H9 (cell line): Measurements from ENCODE around the gene LETM1. TPM values are rescaled to one million over a fixed set of nuclear protein-coding genes. Genes with fewer than 3 reads are reported as not detected.

Experiments
- DNase-seq: peaks from one replicate; pipeline ENCODE4 v3.0.0-alpha.2; 2017
- H2AFZ ChIP-seq: one replicate; pipeline ENCODE4 v1.6.1; 2013; ENCODE audit warnings: mild to moderate bottlenecking, low read length, control low read depth, moderate library complexity
- H2AK5ac ChIP-seq: 2 replicates; pipeline ENCODE4 v1.6.1; 2013; ENCODE audit warnings: low read length, control low read depth, mixed read lengths; ENCODE audit not compliant: insufficient read length
- H2BK120ac ChIP-seq: one replicate; pipeline ENCODE4 v1.6.1; 2013; ENCODE audit warnings: low read depth, mild to moderate bottlenecking, low read length, control low read depth, inconsistent platforms; ENCODE audit not compliant: poor library complexity, severe bottlenecking
- H2BK12ac ChIP-seq: 2 replicates; pipeline ENCODE4 v1.6.1; 2013; ENCODE audit warnings: low read length, control low read depth, mixed read lengths, low read depth; ENCODE audit not compliant: insufficient read length
- H2BK15ac ChIP-seq: 2 replicates; pipeline ENCODE4 v1.6.1; 2013; ENCODE audit warnings: low read depth, low read length, control low read depth
- H2BK20ac ChIP-seq: one replicate; pipeline ENCODE4 v1.6.1; 2013; ENCODE audit warnings: low read depth, mild to moderate bottlenecking, low read length, control low read depth, inconsistent platforms; ENCODE audit not compliant: poor library complexity, severe bottlenecking
- H2BK5ac ChIP-seq: 2 replicates; pipeline ENCODE4 v1.6.1; 2013; ENCODE audit warnings: low read length, control low read depth, mixed read lengths; ENCODE audit not compliant: insufficient read length
- H3K14ac ChIP-seq: 2 replicates; pipeline ENCODE4 v1.6.1; 2013; ENCODE audit warnings: low read length, control low read depth; ENCODE audit not compliant: insufficient read depth
- H3K18ac ChIP-seq: 2 replicates; pipeline ENCODE4 v1.6.1; 2013; ENCODE audit warnings: low read depth, mild to moderate bottlenecking, mixed read lengths, low read length, control low read depth; ENCODE audit not compliant: insufficient read length
- H3K23ac ChIP-seq: 2 replicates; pipeline ENCODE4 v1.6.1; 2013; ENCODE audit warnings: low read length, control low read depth, mixed read lengths, low read depth; ENCODE audit not compliant: insufficient read length
- H3K23me2 ChIP-seq: 2 replicates; pipeline ENCODE4 v1.6.1; 2013; ENCODE audit warnings: low read depth, mild to moderate bottlenecking, mixed read lengths, low read length, control low read depth; ENCODE audit not compliant: insufficient read length, poor library complexity, severe bottlenecking
- H3K27ac ChIP-seq: 2 replicates; pipeline ENCODE4 v1.5.1; 2013; ENCODE audit warnings: low read length, control low read depth, mixed read lengths, low read depth; ENCODE audit not compliant: insufficient read length
- H3K27me3 ChIP-seq: 2 replicates; pipeline ENCODE4 v1.6.1; 2013; ENCODE audit warnings: low read length, control low read depth, inconsistent platforms; ENCODE audit not compliant: insufficient read depth
- H3K4ac ChIP-seq: 2 replicates; pipeline ENCODE4 v1.6.1; 2013; ENCODE audit warnings: low read depth, mild to moderate bottlenecking, control low read depth, inconsistent platforms, low read length, moderate library complexity
- H3K4me1 ChIP-seq: 2 replicates; pipeline ENCODE4 v1.6.1; 2013; ENCODE audit warnings: low read length, control low read depth, inconsistent platforms; ENCODE audit not compliant: insufficient read depth
- H3K4me2 ChIP-seq: 2 replicates; pipeline ENCODE4 v1.6.1; 2013; ENCODE audit warnings: low read length, control low read depth, mixed read lengths; ENCODE audit not compliant: insufficient read length, insufficient read depth
- H3K56ac ChIP-seq: 2 replicates; pipeline ENCODE4 v1.6.1; 2013; ENCODE audit warnings: low read depth, mild to moderate bottlenecking, mixed read lengths, low read length, control low read depth; ENCODE audit not compliant: insufficient read length
- H3K79me1 ChIP-seq: 2 replicates; pipeline ENCODE4 v1.6.1; 2013; ENCODE audit warnings: low read depth, mild to moderate bottlenecking, moderate library complexity, low read length, control low read depth, inconsistent platforms; ENCODE audit not compliant: insufficient read depth, poor library complexity, severe bottlenecking
- H3K79me2 ChIP-seq: 2 replicates; pipeline ENCODE4 v1.6.1; 2013; ENCODE audit warnings: low read length, control low read depth, inconsistent platforms; ENCODE audit not compliant: insufficient read depth
- H3K9ac ChIP-seq: 2 replicates; pipeline ENCODE4 v1.6.1; 2013; ENCODE audit warnings: low read length, control low read depth, mixed read lengths; ENCODE audit not compliant: insufficient read length; ENCODE audit errors: extremely low read depth
- H3K9me3 ChIP-seq: one replicate; pipeline ENCODE4 v1.6.1; 2013; ENCODE audit warnings: low read depth, low read length, inconsistent platforms; ENCODE audit not compliant: control insufficient read depth
- H3T11ph ChIP-seq: one replicate; pipeline ENCODE4 v1.6.1; 2013; ENCODE audit warnings: mild to moderate bottlenecking, low read length, control low read depth, inconsistent platforms
- H4K20me1 ChIP-seq: one replicate; pipeline ENCODE4 v1.6.1; 2013; ENCODE audit not compliant: control insufficient read depth, insufficient read length, insufficient read depth
- H4K5ac ChIP-seq: 2 replicates; pipeline ENCODE4 v1.6.1; 2013; ENCODE audit warnings: low read depth, mild to moderate bottlenecking, mixed read lengths, low read length, control low read depth; ENCODE audit not compliant: insufficient read length
- H4K8ac ChIP-seq: replicated peaks from 2 replicates; pipeline ENCODE4 v1.6.1; 2013; ENCODE audit warnings: low read length, control low read depth, mixed read lengths, low read depth; ENCODE audit not compliant: insufficient read length
- H4K91ac ChIP-seq: 2 replicates; pipeline ENCODE4 v1.6.1; 2013; ENCODE audit warnings: low read depth, mild to moderate bottlenecking, moderate library complexity, mixed read lengths, low read length, control low read depth; ENCODE audit not compliant: insufficient read length
- H3K27ac Mint-ChIP-seq, 3 experiments: 2 replicates in 2 of 3; 3 replicates in 1 of 3; pipeline ENCODE4 v1.8.0; 2020 to 2021; ENCODE audit warnings: mixed read lengths in 3 of 3, mild to moderate bottlenecking in 1 of 3, moderate library complexity in 1 of 3
- H3K27me3 Mint-ChIP-seq: 2 replicates; pipeline ENCODE4 v1.8.0; 2021; ENCODE audit warnings: low read depth, mild to moderate bottlenecking, moderate library complexity, mixed read lengths
- H3K36me3 Mint-ChIP-seq, 3 experiments: 2 replicates in 2 of 3; 3 replicates in 1 of 3; pipeline ENCODE4 v1.8.0; 2020 to 2021; ENCODE audit warnings: low read depth in 3 of 3, mixed read lengths in 3 of 3; ENCODE audit not compliant: insufficient read depth in 1 of 3
- H3K4me1 Mint-ChIP-seq, 2 experiments: 2 replicates each; pipeline ENCODE4 v1.8.0; 2020; ENCODE audit warnings: mixed read lengths in 2 of 2
- H3K4me3 Mint-ChIP-seq, 2 experiments: 2 replicates in 1 of 2; 3 replicates in 1 of 2; pipeline ENCODE4 v1.8.0; 2020 to 2021; ENCODE audit warnings: mild to moderate bottlenecking in 2 of 2, mixed read lengths in 2 of 2, moderate library complexity in 1 of 2
- H3K9me3 Mint-ChIP-seq, 2 experiments: 2 replicates in 1 of 2; 3 replicates in 1 of 2; pipeline ENCODE4 v1.8.0; 2020; ENCODE audit warnings: mild to moderate bottlenecking in 2 of 2, mixed read lengths in 2 of 2, moderate library complexity in 1 of 2
- CTCF ChIP-seq: fragments of 200-600 bp; sonication (generic); conservative IDR thresholded peaks from 3 replicates; pipeline ENCODE4 v1.8.0; 2021; ENCODE audit warnings: antibody characterized with exemption, mild to moderate bottlenecking
- WGBS: extraction: QIAGEN DNeasy Blood & Tissue Kit; methylation state at CpG from one replicate; pipeline ENCODE4 v1.1.7; 2013; ENCODE audit warnings: missing lambda C conversion rate, low lambda C conversion rate, mixed read lengths; ENCODE audit not compliant: insufficient read length; ENCODE audit errors: extremely low coverage; 5-methylcytosine and 5-hydroxymethylcytosine counted together
- total RNA-seq: library from RNA; stranded (reverse); gene quantifications from 2 replicates; pipeline ENCODE4 v1.2.1, GENCODE V29; 2021

The LETM1 gene
- total RNA-seq, 1 experiment from 2014 or later = 43.4 TPM

GRCh38 chr4:1794809-1795298 is 61.1 kb downstream of the LETM1 start:
- no peaks in the 10 kb centered on the region for H3K4me1 ChIP-seq
- Mint-ChIP-seq H3K4me3 (peak overlapping the region; percentile 58 to 65; a peak in 4 of 5 replicates), H3K27me3 (peaks cover 36% of the 10 kb centered on the region), H3K4me1 (peaks cover 9 to 22% of the 10 kb centered on the region in 2 experiments; a peak in 2 of 4 replicates), H3K27ac (no peak overlapping the region), H3K9me3 (no peaks in the 10 kb centered on the region), H3K36me3 (peaks cover 1 to 17% (median 11%) of the 10 kb centered on the region in 3 experiments; a peak in 5 of 7 replicates)
- H3K79me1 ChIP-seq = no peaks in the 10 kb centered on the region
- no peak overlapping the region for H3K4ac ChIP-seq
- no peak overlapping the region for H2AFZ ChIP-seq
- no peak overlapping the region for H2BK15ac ChIP-seq
- no peaks in the 10 kb centered on the region for H3K9me3 ChIP-seq
- no peak overlapping the region for H3K9ac ChIP-seq
- H3K27me3 ChIP-seq = peaks cover 2% of the 10 kb centered on the region; the same call in 1 of the 2 replicates
- H3K14ac ChIP-seq = no peak overlapping the region
- no peaks in the 10 kb centered on the region for H3K79me2 ChIP-seq
- H3K23me2 ChIP-seq = peaks cover 7% of the 10 kb centered on the region
- no peak overlapping the region for H2BK120ac ChIP-seq
- no peak overlapping the region for H2BK5ac ChIP-seq
- no peak overlapping the region for H3K4me2 ChIP-seq
- H3K27ac ChIP-seq = no peak overlapping the region
- no peak overlapping the region for H4K5ac ChIP-seq
- H2BK12ac ChIP-seq = no peak overlapping the region
- no peak for TF ChIP-seq CTCF
- no peaks in the 10 kb centered on the region for H4K20me1 ChIP-seq
- H3K18ac ChIP-seq = no peak overlapping the region
- no peak overlapping the region for H3T11ph ChIP-seq
- H3K23ac ChIP-seq = no peak overlapping the region
- no peak overlapping the region for H4K8ac ChIP-seq
- no peak for DNase-seq
- no peak overlapping the region for H3K56ac ChIP-seq
- no peak overlapping the region for H2BK20ac ChIP-seq
- no peak overlapping the region for H4K91ac ChIP-seq
- no peak overlapping the region for H2AK5ac ChIP-seq
- WGBS = no CpG with 5 or more reads among the region's 68 CpGs
